Uterus (tissue), 4 donors: Measurements from ENCODE around the gene UNC13A. TPM values are rescaled to one million over a fixed set of nuclear protein-coding genes. Genes with fewer than 3 reads are reported as not detected.

Experiments used
- DNase-seq, 2 donors: peaks; one replicate each; pipeline ENCODE4 v3.0.0-alpha.2; 2019 to 2020
- H3K27ac ChIP-seq, 2 donors: fragments of 200-600 bp; sonication (generic); 1 replicate in 1 of 2; 2 replicates in 1 of 2; pipeline ENCODE4 v1.5.1; 2016 to 2018
- H3K27me3 ChIP-seq, 2 donors: fragments of 200-600 bp; sonication (generic); one replicate each; pipeline ENCODE4 v1.5.1; 2018 to 2019; ENCODE audit warnings: control low read depth in 1 of 2
- H3K36me3 ChIP-seq, 2 donors: fragments of 200-600 bp; sonication (generic); one replicate each; pipeline ENCODE4 v1.5.1; 2019; ENCODE audit warnings: control low read depth in 1 of 2
- H3K4me1 ChIP-seq, 2 donors: fragments of 200-600 bp; sonication (generic); one replicate each; pipeline ENCODE4 v1.5.1; 2018 to 2019; ENCODE audit warnings: control low read depth in 1 of 2
- H3K4me3 ChIP-seq, 2 donors: fragments of 200-600 bp; sonication (generic); 1 replicate in 1 of 2; 2 replicates in 1 of 2; pipeline ENCODE4 v1.5.1; 2018 to 2019; ENCODE audit warnings: mild to moderate bottlenecking in 1 of 2
- H3K9me3 ChIP-seq, 2 donors: fragments of 200-600 bp; sonication (generic); one replicate each; pipeline ENCODE4 v1.5.1; 2019; ENCODE audit warnings: control low read depth in 1 of 2
- POLR2A ChIP-seq, 2 donors: fragments of 450-650 bp; IDR thresholded peaks; one replicate each; pipeline ENCODE4 v1.6.1; 2016; ENCODE audit warnings: antibody characterized with exemption in 2 of 2, mild to moderate bottlenecking in 1 of 2, moderate library complexity in 1 of 2
- intact Hi-C: fragments of 100-400 bp; cut with DNase I; formaldehyde crosslinking; loops from one replicate; pipeline ENCODE4 v1.15.1; 2023; ENCODE audit warnings: low total_unique reads
- total RNA-seq, 4 donors: library from RNA; depleted of rRNA in 3 of 4; stranded (reverse); fragments of >200 nt in 3 of 4; gene quantifications; one replicate each; pipeline versions ENCODE4 v1.1.0 to v1.2.4, GENCODE V29; 2014 to 2023
- TF ChIP-seq, protein P1 (sequence below), 4 experiments: fragments of 200-600 bp in 2 of 4; fragments of 450-650 bp in 2 of 4; sonication (generic) in 2 of 4; IDR thresholded peaks; one replicate each; pipeline ENCODE4 v1.5.1; 2016 to 2019; ENCODE audit warnings: antibody characterized with exemption in 4 of 4, mild to moderate bottlenecking in 2 of 4, moderate library complexity in 1 of 4
- donor health status: DM: yes; HTN: yes; CAD: no.

The UNC13A gene
- total RNA-seq, 4 donors from 2014 or later, result 0.21 to 0.35 (median 0.29) TPM; not detected in 1

GRCh38 chr19:17687141-17687856 is 855 bp downstream of the UNC13A start:
- peaks cover 0 to 11% of the 10 kb centered on the region in 2 donors for H3K27me3 ChIP-seq
- no peaks in the 10 kb centered on the region for H3K9me3 ChIP-seq
- intact Hi-C loops, result no loop called here
- H3K4me1 ChIP-seq, result no peaks in the 10 kb centered on the region
- DNase-seq, result no peak
- no peak overlapping the region for H3K4me3 ChIP-seq
- no peak overlapping the region for H3K27ac ChIP-seq
- H3K36me3 ChIP-seq, result no peaks in the 10 kb centered on the region
- no peak for TF ChIP-seq POLR2A (IDR thresholded peaks at IDR 0.05)
- TF ChIP-seq, protein P1, sequence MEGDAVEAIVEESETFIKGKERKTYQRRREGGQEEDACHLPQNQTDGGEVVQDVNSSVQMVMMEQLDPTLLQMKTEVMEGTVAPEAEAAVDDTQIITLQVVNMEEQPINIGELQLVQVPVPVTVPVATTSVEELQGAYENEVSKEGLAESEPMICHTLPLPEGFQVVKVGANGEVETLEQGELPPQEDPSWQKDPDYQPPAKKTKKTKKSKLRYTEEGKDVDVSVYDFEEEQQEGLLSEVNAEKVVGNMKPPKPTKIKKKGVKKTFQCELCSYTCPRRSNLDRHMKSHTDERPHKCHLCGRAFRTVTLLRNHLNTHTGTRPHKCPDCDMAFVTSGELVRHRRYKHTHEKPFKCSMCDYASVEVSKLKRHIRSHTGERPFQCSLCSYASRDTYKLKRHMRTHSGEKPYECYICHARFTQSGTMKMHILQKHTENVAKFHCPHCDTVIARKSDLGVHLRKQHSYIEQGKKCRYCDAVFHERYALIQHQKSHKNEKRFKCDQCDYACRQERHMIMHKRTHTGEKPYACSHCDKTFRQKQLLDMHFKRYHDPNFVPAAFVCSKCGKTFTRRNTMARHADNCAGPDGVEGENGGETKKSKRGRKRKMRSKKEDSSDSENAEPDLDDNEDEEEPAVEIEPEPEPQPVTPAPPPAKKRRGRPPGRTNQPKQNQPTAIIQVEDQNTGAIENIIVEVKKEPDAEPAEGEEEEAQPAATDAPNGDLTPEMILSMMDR (IDR thresholded peaks at IDR 0.05), result no peak

GRCh38 chr19:17686592-17687024 is 1.5 kb downstream of the UNC13A start:
- no peak overlapping the region for H3K27ac ChIP-seq
- H3K4me1 ChIP-seq, result no peaks in the 10 kb centered on the region
- H3K27me3 ChIP-seq, result peaks cover 0 to 11% of the 10 kb centered on the region in 2 donors
- no peaks in the 10 kb centered on the region for H3K9me3 ChIP-seq
- TF ChIP-seq, protein P1 (IDR thresholded peaks at IDR 0.05), result no peak
- TF ChIP-seq POLR2A (IDR thresholded peaks at IDR 0.05), result no peak
- intact Hi-C loops, result no loop called here
- no peak for DNase-seq
- no peaks in the 10 kb centered on the region for H3K36me3 ChIP-seq
- no peak overlapping the region for H3K4me3 ChIP-seq

DNA sequence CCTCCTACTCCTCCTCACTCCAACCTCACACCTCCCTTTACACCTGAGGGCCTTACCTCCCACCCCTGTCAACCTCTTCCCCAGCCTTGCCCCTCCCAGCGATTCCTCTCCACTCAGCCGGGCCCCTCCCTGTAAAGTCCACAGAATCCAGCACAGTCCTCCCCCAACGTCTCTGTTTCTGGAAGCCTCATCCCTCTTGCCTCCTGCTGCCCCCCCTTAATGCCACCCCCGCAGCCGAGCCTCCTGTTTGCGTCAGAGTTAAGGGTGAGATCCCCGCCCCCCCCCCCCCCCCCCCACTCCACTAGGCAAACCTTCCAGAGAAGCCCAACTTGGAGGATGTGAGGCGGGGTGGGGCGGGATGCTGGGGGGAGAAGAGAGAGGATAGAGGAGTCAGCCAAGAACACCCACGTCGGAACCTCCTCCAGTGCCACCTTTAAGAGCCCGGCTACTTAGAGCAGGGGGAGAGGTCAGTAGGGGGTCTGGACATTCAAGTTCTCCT is 2.1 kb downstream of the UNC13A start:
- H3K9me3 ChIP-seq, result no peaks in the 10 kb centered on the region
- H3K27ac ChIP-seq, result no peak overlapping the region
- H3K36me3 ChIP-seq, result no peaks in the 10 kb centered on the region
- H3K4me1 ChIP-seq, result no peaks in the 10 kb centered on the region
- TF ChIP-seq, protein P1 (IDR thresholded peaks at IDR 0.05), result no peak
- TF ChIP-seq POLR2A (IDR thresholded peaks at IDR 0.05), result no peak
- no peak overlapping the region for H3K4me3 ChIP-seq
- DNase-seq, result no peak
- peaks cover 0 to 11% of the 10 kb centered on the region in 2 donors for H3K27me3 ChIP-seq
- intact Hi-C loops, result no loop called here

DNA sequence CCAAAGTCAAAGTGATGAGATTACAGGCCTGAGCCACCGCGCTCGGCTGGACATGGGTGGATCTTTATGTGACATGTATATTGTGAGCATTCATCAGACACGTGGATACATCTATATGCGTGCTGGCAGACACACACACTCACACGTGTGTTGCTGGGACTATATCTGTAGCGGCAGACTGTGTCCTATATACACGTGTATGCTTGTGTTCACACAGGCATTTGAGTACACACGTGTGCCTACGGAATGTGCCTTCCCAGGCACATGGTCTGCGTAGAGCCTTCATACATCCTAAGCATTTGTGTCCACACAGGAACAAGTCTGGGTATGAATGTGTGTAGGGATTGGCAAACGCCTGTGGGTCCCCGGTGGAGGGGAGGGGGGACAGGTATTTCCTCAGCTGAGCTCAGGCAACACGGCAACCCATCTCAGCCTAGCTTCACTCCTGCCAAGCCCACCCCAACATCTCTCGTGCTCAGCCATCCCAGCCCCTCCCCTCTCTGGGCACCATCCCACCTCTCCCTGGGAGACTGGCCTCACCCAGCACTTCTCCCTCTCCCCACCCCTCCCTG is 2.6 kb downstream of the UNC13A start:
- intact Hi-C loops, result no loop called here
- H3K9me3 ChIP-seq, result no peaks in the 10 kb centered on the region
- TF ChIP-seq, protein P1 (IDR thresholded peaks at IDR 0.05), result no peak
- no peak for TF ChIP-seq POLR2A (IDR thresholded peaks at IDR 0.05)
- no peak for DNase-seq
- no peaks in the 10 kb centered on the region for H3K36me3 ChIP-seq
- no peak overlapping the region for H3K4me3 ChIP-seq
- no peaks in the 10 kb centered on the region for H3K4me1 ChIP-seq
- H3K27ac ChIP-seq, result no peak overlapping the region
- H3K27me3 ChIP-seq, result peaks cover 0 to 11% of the 10 kb centered on the region in 2 donors

DNA sequence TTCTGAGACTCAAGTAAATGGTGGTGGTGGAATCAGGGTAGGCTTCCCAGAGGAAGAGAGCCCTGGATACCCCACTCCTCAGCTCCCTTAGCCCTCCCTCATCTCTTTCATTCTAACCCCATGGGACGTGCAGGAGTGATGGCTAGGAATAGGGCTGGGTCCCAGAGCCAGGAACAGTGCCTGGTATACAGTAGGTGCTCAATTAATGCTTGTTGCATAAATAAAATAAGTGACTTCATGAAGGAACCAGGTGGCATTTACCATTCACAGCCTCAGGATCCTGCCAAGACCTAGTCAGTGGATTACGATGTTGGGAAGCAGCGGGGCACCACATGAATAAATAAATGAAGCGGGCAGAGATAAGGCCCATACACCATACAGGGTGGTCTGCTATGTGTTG is 3.9 kb downstream of the UNC13A start:
- Histone ChIP-seq H3K27ac (no peak overlapping the region), H3K4me3 (no peak overlapping the region), H3K9me3 (no peaks in the 10 kb centered on the region), H3K27me3 (peaks cover 0 to 7% of the 10 kb centered on the region in 2 donors), H3K4me1 (no peaks in the 10 kb centered on the region), H3K36me3 (no peaks in the 10 kb centered on the region)
- no peak for DNase-seq
- intact Hi-C loops, result no loop called here
- no peak for TF ChIP-seq POLR2A (IDR thresholded peaks at IDR 0.05)
- TF ChIP-seq, protein P1 (IDR thresholded peaks at IDR 0.05), result no peak
